ENCODE data around the gene AIF1L.

AIF1L gene

GRCh38 chr9:131078427-131079366 lies 17.6 kb upstream of the AIF1L start:
- TF ChIP-seq, protein P1, sequence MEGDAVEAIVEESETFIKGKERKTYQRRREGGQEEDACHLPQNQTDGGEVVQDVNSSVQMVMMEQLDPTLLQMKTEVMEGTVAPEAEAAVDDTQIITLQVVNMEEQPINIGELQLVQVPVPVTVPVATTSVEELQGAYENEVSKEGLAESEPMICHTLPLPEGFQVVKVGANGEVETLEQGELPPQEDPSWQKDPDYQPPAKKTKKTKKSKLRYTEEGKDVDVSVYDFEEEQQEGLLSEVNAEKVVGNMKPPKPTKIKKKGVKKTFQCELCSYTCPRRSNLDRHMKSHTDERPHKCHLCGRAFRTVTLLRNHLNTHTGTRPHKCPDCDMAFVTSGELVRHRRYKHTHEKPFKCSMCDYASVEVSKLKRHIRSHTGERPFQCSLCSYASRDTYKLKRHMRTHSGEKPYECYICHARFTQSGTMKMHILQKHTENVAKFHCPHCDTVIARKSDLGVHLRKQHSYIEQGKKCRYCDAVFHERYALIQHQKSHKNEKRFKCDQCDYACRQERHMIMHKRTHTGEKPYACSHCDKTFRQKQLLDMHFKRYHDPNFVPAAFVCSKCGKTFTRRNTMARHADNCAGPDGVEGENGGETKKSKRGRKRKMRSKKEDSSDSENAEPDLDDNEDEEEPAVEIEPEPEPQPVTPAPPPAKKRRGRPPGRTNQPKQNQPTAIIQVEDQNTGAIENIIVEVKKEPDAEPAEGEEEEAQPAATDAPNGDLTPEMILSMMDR (IDR thresholded peaks at IDR 0.05; ENCODE audit: low read depth, low read length): no peak
- DNase-seq (ENCODE audit: extremely low read depth, low read depth): no peak

- TF ChIP-seq, protein P1 (IDR thresholded peaks at IDR 0.05; ENCODE audit: low read depth, low read length): no peak
- DNase-seq (ENCODE audit: extremely low read depth, low read depth): no peak
These were observed 15.7 kb upstream of the AIF1L start for GRCh38 chr9:131080589-131080988.

DNA sequence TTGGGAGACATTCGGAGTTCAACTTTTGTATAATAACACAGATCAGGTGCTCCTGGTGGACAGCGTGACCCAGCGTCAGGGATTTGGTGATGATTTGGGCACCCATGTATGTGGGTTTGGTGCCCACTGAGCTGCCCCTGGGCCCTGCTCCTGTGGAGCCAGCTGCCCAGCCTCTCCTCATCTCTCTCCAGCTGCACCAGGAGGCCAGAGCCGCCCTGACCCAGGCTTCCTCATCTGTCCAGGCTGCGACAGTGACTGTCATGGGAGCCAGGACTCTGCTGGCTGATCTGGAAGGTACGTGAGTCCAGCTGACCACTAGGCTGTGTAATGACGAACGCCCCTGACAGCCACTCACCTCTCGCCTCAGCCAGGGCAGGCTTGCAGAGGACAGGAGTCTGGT lies 14.5 kb upstream of the AIF1L start:
- TF ChIP-seq, protein P1 (IDR thresholded peaks at IDR 0.05; ENCODE audit: low read depth, low read length): no peak
- DNase-seq (ENCODE audit: extremely low read depth, low read depth): no peak

DNA sequence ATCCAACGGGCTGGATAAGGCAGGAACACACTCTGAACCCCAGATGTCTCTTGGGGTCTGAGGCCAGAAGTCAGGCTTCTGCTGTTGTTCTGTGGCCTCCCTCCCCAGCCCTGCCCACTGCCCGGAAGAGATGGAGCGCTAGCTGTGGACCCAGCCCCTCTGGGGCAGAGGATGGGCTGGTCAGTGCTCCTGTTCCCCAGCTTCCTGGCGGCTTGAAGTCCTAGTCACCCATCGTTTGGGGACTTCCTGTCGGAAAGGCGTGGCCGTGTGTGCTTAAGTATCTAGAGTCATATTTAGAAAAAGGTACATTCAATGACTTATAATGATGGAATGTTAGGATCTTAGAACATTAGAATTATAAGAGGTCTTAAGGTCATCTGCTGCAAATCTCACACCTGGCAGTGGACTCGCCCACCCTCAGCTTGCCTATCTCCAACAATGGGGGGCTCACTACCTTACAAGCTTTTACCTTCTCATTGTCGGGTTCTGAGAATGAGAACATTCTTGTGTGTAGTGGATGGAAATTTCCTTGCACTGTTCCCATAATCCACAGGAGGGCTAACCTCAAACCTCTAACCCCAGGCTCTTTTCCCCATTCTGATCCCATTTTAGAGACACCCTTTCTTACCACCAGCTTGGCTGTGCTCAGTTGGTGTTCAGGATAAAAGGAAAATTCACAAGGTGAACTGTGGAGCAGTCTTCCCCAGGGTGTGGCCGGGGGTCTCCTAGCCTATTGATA lies 13.4 kb upstream of the AIF1L start:
- TF ChIP-seq, protein P1 (IDR thresholded peaks at IDR 0.05; ENCODE audit: low read depth, low read length): no peak
- DNase-seq (ENCODE audit: extremely low read depth, low read depth): no peak

DNA sequence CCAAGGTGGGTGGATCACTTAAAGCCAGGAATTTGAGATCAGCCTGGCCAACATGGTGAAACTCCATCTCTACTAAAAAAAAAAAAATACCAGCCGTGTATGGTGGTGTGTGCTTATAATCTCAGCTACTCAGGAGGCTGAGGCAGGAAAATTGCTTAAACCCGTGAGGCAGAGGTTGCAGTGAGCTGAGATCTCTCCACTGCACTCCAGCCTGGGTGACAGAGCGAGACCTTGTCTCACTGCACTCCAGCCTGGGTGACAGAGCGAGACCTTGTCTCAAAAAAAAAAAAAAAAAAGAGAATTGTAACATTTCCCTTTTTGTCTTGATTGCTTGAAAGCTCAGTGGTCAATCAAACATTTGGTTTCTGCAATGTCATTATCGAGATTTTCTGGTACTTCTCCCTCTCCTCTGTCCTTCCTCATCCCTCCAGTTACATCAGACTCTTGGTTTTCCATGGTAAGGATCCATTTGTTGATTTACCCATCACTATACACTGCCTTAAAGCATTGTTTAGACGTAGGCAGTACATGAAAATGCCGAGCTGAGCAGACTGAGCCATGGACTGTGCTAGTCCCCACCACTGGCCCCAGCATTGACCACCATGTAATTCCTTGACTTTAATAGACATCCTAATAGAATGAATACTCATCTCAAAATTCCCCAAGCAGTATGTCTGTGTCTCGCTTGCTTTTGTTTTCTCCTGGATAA lies 11.5 kb upstream of the AIF1L start:
- no peak for DNase-seq (ENCODE audit: extremely low read depth, low read depth)
- TF ChIP-seq, protein P1 (IDR thresholded peaks at IDR 0.05; ENCODE audit: low read depth, low read length): no peak

DNA sequence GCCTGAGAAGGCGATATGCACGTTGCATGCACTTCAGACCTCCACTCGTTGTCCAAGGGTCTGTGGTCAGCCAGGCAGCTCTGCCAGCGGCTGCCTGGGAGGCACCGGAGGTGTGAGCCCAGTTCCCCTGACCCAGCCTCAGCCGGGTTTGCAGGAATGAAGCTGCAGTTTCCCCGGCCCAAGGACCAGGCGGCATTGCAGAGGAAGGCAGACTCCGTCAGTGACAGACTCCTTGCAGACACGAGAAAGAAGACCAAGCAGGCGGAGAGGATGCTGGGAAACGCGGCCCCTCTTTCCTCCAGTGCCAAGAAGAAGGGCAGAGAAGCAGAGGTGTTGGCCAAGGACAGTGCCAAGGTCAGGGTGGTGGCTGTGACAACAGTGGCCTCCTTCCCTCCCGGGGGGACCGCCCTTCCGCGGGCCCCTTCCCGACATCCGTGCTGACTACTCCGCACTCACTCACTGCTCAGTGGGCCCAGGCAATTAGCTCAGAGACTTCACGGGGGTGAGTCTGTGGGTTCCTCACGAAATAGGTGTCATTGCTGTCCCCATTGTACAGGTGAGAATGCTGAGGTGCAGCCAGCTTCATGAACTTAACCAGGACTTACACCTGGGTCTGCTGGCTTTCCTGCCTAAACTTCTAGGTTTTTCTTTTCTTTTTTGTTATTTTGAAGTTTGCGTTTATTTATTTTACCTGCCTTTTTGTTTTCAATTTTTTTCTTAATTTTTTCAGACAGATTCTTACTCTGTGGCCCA lies 10.8 kb upstream of the AIF1L start:
- DNase-seq (ENCODE audit: extremely low read depth, low read depth): no peak
- TF ChIP-seq, protein P1 (IDR thresholded peaks at IDR 0.05; ENCODE audit: low read depth, low read length): no peak

Data from AG09319 (cell line).